ENCODE data around the gene TMEM151A.

DNA sequence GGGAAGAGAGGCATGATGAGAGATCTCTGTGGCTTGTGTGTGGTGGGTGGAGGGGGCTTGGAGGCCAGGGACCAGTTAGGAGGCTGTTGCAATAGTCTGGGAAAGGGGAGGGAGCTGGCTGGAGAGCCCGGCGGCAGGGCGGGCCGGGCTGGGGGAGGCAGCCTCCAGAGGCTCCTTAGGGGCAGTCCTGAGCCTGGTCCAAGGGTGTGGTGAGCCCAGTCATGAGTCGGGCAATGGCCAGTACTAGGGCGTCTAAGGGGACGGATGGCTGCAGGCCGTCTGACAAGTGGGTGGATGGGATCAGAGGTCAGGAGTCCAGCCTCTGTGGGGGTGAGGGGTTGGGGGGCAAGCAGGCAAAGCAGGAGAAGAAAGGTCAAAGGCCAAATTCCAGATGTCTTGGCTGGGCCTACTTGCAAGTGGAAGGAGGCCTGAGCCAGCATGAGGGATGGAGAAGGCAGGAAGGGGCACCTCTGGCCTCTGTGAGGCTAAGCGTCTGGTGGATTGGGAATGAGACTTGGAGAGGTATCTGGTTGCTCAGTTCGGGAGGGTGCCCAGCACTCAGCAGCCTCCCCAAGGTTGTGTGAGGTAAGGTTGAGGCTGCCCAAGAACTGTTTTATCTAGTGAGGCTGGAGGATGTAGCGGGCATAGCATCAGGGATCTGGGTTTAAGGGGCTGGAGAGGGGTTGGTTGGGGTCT, 31.2 kb downstream of the TMEM151A start:
- TF ChIP-seq, protein P1, sequence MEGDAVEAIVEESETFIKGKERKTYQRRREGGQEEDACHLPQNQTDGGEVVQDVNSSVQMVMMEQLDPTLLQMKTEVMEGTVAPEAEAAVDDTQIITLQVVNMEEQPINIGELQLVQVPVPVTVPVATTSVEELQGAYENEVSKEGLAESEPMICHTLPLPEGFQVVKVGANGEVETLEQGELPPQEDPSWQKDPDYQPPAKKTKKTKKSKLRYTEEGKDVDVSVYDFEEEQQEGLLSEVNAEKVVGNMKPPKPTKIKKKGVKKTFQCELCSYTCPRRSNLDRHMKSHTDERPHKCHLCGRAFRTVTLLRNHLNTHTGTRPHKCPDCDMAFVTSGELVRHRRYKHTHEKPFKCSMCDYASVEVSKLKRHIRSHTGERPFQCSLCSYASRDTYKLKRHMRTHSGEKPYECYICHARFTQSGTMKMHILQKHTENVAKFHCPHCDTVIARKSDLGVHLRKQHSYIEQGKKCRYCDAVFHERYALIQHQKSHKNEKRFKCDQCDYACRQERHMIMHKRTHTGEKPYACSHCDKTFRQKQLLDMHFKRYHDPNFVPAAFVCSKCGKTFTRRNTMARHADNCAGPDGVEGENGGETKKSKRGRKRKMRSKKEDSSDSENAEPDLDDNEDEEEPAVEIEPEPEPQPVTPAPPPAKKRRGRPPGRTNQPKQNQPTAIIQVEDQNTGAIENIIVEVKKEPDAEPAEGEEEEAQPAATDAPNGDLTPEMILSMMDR (IDR thresholded peaks at IDR 0.05) = no peak
- TF ChIP-seq POLR2A (IDR thresholded peaks at IDR 0.05) = no peak
- TF ChIP-seq EP300 (IDR thresholded peaks at IDR 0.05) = peak in 1 of 2 donors; percentile 18
